B cell (primary cell): Measurements from ENCODE around the gene CD40. TPM values are rescaled to one million over a fixed set of nuclear protein-coding genes. Genes with fewer than 3 reads are reported as not detected.

Source experiments
- ATAC-seq: fragments of 200-7000 bp; cut with Tn5 transposase; one replicate; pipeline ENCODE4 v1.10.0; 2021; ENCODE audit warnings: low read depth, mild to moderate bottlenecking, moderate number of reproducible peaks, moderate library complexity
- CTCF ChIA-PET: fragments of 350-600 bp; sonication (Branson Sonifier 250); formaldehyde crosslinking; loops from one replicate; lab custom pipeline; 2021; ENCODE audit warnings: antibody characterized with exemption, inconsistent platforms; lab: Charles Lee
- POLR2A ChIA-PET: fragments of 350-600 bp; sonication (Branson Sonifier 250); formaldehyde crosslinking; loops from one replicate; lab custom pipeline; 2021; ENCODE audit warnings: antibody characterized with exemption; lab: Charles Lee
- DNase-seq: peaks from one replicate; pipeline ENCODE4 v3.0.0; 2013
- H2AFZ ChIP-seq: 2 replicates; pipeline ENCODE4 v1.6.1; 2012; ENCODE audit warnings: mild to moderate bottlenecking, low read depth, low read length; ENCODE audit not compliant: insufficient read depth, poor library complexity, severe bottlenecking
- H3K27ac ChIP-seq, 2 donors: 1 replicate in 1 of 2; 2 replicates in 1 of 2; pipeline ENCODE4 v1.5.1; 2012 to 2013; ENCODE audit warnings: low read length in 2 of 2, mild to moderate bottlenecking in 2 of 2, moderate library complexity in 1 of 2
- H3K27me3 ChIP-seq, 4 experiments: fragments of 200-600 bp in 1 of 4; sonication (generic) in 1 of 4; replicated peaks in 1 of 4; 1 replicate in 2 of 4; 2 replicates in 2 of 4; pipeline versions ENCODE4 v1.6.1 to v1.7.0; 2013 to 2016; ENCODE audit warnings: low read length in 3 of 4, mild to moderate bottlenecking in 2 of 4, mixed read lengths in 1 of 4, moderate library complexity in 1 of 4; ENCODE audit not compliant: insufficient read depth in 4 of 4, control insufficient read depth in 3 of 4; ENCODE audit errors: control extremely low read depth in 1 of 4
- H3K36me3 ChIP-seq, 2 experiments: replicated peaks in 1 of 2; 1 replicate in 1 of 2; 2 replicates in 1 of 2; pipeline versions ENCODE4 v1.6.1 to v1.7.1; 2013; ENCODE audit warnings: low read length in 1 of 2; ENCODE audit not compliant: insufficient read depth in 2 of 2, control insufficient read depth in 1 of 2; ENCODE audit errors: control extremely low read depth in 1 of 2, extremely low read depth in 1 of 2
- H3K4me1 ChIP-seq, 2 donors: fragments of 200-600 bp in 1 of 2; sonication (generic) in 1 of 2; 1 replicate in 1 of 2; 2 replicates in 1 of 2; pipeline versions ENCODE4 v1.5.1 to v1.6.1; 2013 to 2017; ENCODE audit warnings: low read length in 2 of 2; ENCODE audit not compliant: control insufficient read depth in 2 of 2, insufficient read depth in 2 of 2
- H3K4me2 ChIP-seq: replicated peaks from 2 replicates; pipeline ENCODE3; 2012; ENCODE audit warnings: mild to moderate bottlenecking, low read depth, low read length; ENCODE audit not compliant: poor library complexity, severe bottlenecking
- H3K4me3 ChIP-seq, 5 experiments: fragments of 200-600 bp in 1 of 5; sonication (generic) in 1 of 5; 1 replicate in 3 of 5; 2 replicates in 2 of 5; pipeline versions ENCODE4 v1.5.1 to v1.7.0; 2011 to 2016; ENCODE audit warnings: low read length in 4 of 5, mild to moderate bottlenecking in 4 of 5, low read depth in 2 of 5, control low read depth in 1 of 5, moderate library complexity in 1 of 5; ENCODE audit not compliant: insufficient read depth in 1 of 5; ENCODE audit errors: control extremely low read depth in 1 of 5, extremely low read depth in 1 of 5
- H3K79me2 ChIP-seq: fragments of 200-600 bp; sonication (generic); one replicate; pipeline ENCODE4 v1.6.0; 2016; ENCODE audit warnings: low read length; ENCODE audit not compliant: control insufficient read depth, insufficient read depth
- H3K9ac ChIP-seq: fragments of 200-600 bp; sonication (generic); 2 replicates; pipeline ENCODE4 v1.6.1; 2017; ENCODE audit warnings: mild to moderate bottlenecking, low read length, moderate library complexity
- H3K9me3 ChIP-seq, 3 donors: one replicate each; pipeline versions ENCODE4 v1.6.1 to v1.7.1; 2013; ENCODE audit warnings: low read length in 2 of 3; ENCODE audit not compliant: control insufficient read depth in 2 of 3, insufficient read depth in 1 of 3; ENCODE audit errors: control extremely low read depth in 1 of 3
- H4K20me1 ChIP-seq: 2 replicates; pipeline ENCODE4 v1.6.0; 2012; ENCODE audit warnings: mild to moderate bottlenecking, low read length; ENCODE audit not compliant: insufficient read depth, control insufficient read depth, poor library complexity, severe bottlenecking
- H3K27ac Mint-ChIP-seq: one replicate; pipeline ENCODE4 v1.8.0; 2021; ENCODE audit warnings: mixed read lengths
- H3K27me3 Mint-ChIP-seq: one replicate; pipeline ENCODE4 v1.8.0; 2021; ENCODE audit warnings: mixed read lengths
- H3K4me1 Mint-ChIP-seq: one replicate; pipeline ENCODE4 v1.8.0; 2021; ENCODE audit warnings: mixed read lengths
- H3K4me3 Mint-ChIP-seq: one replicate; pipeline ENCODE4 v1.8.0; 2021; ENCODE audit warnings: mixed read lengths
- H3K9me3 Mint-ChIP-seq: one replicate; pipeline ENCODE4 v1.8.0; 2022; ENCODE audit warnings: mixed read lengths; ENCODE audit not compliant: insufficient read depth
- CTCF ChIP-seq: fragments of 200-600 bp; IDR thresholded peaks from one replicate; pipeline ENCODE4 v1.8.0; 2022; ENCODE audit warnings: antibody characterized with exemption, mild to moderate bottlenecking
- EZH2 ChIP-seq: IDR thresholded peaks from 2 replicates; pipeline ENCODE4 v1.6.1; 2012; ENCODE audit warnings: borderline replicate concordance, low read depth, mild to moderate bottlenecking, moderate library complexity, low read length; ENCODE audit not compliant: insufficient read depth, poor library complexity, severe bottlenecking
- WGBS: methylation state at CpG from one replicate; pipeline ENCODE4 v1.1.5; 2013; ENCODE audit warnings: missing lambda C conversion rate; ENCODE audit not compliant: insufficient coverage; 5-methylcytosine and 5-hydroxymethylcytosine counted together
- intact Hi-C: fragments of 100-400 bp; cut with micrococcal nuclease; formaldehyde crosslinking; loops from one replicate; pipeline ENCODE4 v1.10.0; 2022
- polyA plus RNA-seq: library from polyadenylated mRNA; depleted of rRNA; stranded (reverse); fragments of >200 nt; gene quantifications from 2 replicates; pipeline ENCODE4 v1.2.3, GENCODE V29; 2012
- total RNA-seq, 2 donors: library from RNA; stranded (reverse); fragments of 120-200 nt in 1 of 2; gene quantifications; 1 replicate in 1 of 2; 2 replicates in 1 of 2; pipeline versions ENCODE4 v1.2.3 to v1.2.4, GENCODE V29; 2013 to 2022

Gene CD40
- total and polyA plus RNA-seq, 2 donors (not counting 1 experiment from before 2014, with no cell fraction given) = 210 to 215 TPM

GRCh38 chr20:46101957-46102356 is 16.2 kb upstream of the CD40 start:
- H3K27me3 Mint-ChIP-seq = peaks cover 4% of the 10 kb centered on the region
- H3K4me2 ChIP-seq = no peak overlapping the region
- H3K79me2 ChIP-seq = peaks cover 8% of the 10 kb centered on the region
- H3K9me3 ChIP-seq = no peaks in the 10 kb centered on the region
- TF ChIP-seq CTCF = no peak
- TF ChIP-seq EZH2 = no peak
- intact Hi-C loops = no loop called here
- H3K36me3 ChIP-seq = no peaks in the 10 kb centered on the region
- H3K9me3 Mint-ChIP-seq = no peaks in the 10 kb centered on the region
- WGBS = 100% methylated on average over 1 of the region's 3 CpGs
- H3K27me3 ChIP-seq = no peaks in the 10 kb centered on the region
- no peaks in the 10 kb centered on the region for H4K20me1 ChIP-seq
- H3K4me1 ChIP-seq = peaks cover 8 to 12% of the 10 kb centered on the region in 2 donors
- no peak overlapping the region for H3K27ac Mint-ChIP-seq
- H3K9ac ChIP-seq = no peak overlapping the region
- ATAC-seq (no peak), DNase-seq (no peak)
- H3K27ac ChIP-seq = no peak overlapping the region
- no peak overlapping the region for H3K4me3 ChIP-seq
- peaks cover 17% of the 10 kb centered on the region for H3K4me1 Mint-ChIP-seq
- no peak overlapping the region for H3K4me3 Mint-ChIP-seq
- CTCF ChIA-PET = interaction anchor here (0.6 to 4.2 kb wide), 10 partner anchors 9 to 87 kb away, joined by 3 to 13 read pairs (median 3); no protein-coding TSS in a partner anchor
- H2AFZ ChIP-seq = no peak overlapping the region
- POLR2A ChIA-PET = no interaction called here

- H3K79me2 ChIP-seq = peaks cover 8% of the 10 kb centered on the region
- DNase-seq (no peak), ATAC-seq (no peak)
- H3K4me2 ChIP-seq = no peak overlapping the region
- CTCF ChIA-PET = interaction anchor here (1.2 to 4.2 kb wide), 4 partner anchors 8 to 246 kb away, joined by 3 to 13 read pairs (median 4); no protein-coding TSS in a partner anchor
- no peaks in the 10 kb centered on the region for H3K27me3 ChIP-seq
- no peak overlapping the region for H3K27ac Mint-ChIP-seq
- H3K4me1 ChIP-seq = peaks cover 11 to 19% of the 10 kb centered on the region in 2 donors
- H3K36me3 ChIP-seq = no peaks in the 10 kb centered on the region
- H3K4me3 ChIP-seq = no peak overlapping the region
- H3K9ac ChIP-seq = no peak overlapping the region
- intact Hi-C loops = no loop called here
- no peaks in the 10 kb centered on the region for H4K20me1 ChIP-seq
- no peak overlapping the region for H3K4me3 Mint-ChIP-seq
- H2AFZ ChIP-seq = no peak overlapping the region
- no peak overlapping the region for H3K27ac ChIP-seq
- H3K9me3 Mint-ChIP-seq = no peaks in the 10 kb centered on the region
- no peak for TF ChIP-seq CTCF
- TF ChIP-seq EZH2 = no peak
- H3K27me3 Mint-ChIP-seq = peaks cover 4% of the 10 kb centered on the region
- POLR2A ChIA-PET = no interaction called here
- H3K9me3 ChIP-seq = no peaks in the 10 kb centered on the region
- no CpG with 5 or more reads among the region's 3 CpGs for WGBS
- H3K4me1 Mint-ChIP-seq = peaks cover 25% of the 10 kb centered on the region
Observed at GRCh38 chr20:46102940-46103339, 15.2 kb upstream of the CD40 start.
